Heart left ventricle (tissue), 13 donors: ENCODE measurements around the gene CFAP299.

Experiments used
- POLR2A ChIP-seq, 2 donors: fragments of 450-650 bp; IDR thresholded peaks; one replicate each; pipeline ENCODE4 v1.6.1; 2017; ENCODE audit warnings: antibody characterized with exemption in 2 of 2, mild to moderate bottlenecking in 2 of 2, moderate library complexity in 2 of 2
- TF ChIP-seq, protein P1 (sequence below), 12 donors: fragments of 200-600 bp; sonication (generic) in 4 of 12; IDR thresholded peaks; one replicate each; pipeline versions ENCODE4 v1.5.0 to v1.8.0; 2018 to 2022; ENCODE audit warnings: antibody characterized with exemption in 12 of 12, mild to moderate bottlenecking in 5 of 12
- donor health status: ischemic (EF 13 %, LVEDD 7.1; RV severe dilation, severe dysfunction).
- donor health status: DM: no; HTN: yes; CAD: no.
- donor health status: DM: no; HTN: no; CAD: no.
- donor health status: ischemic (EF 25% LVEDD 6.9; RV normal size, moderate dysfunction).
- donor health status: ischemic (EF 25% LVEDD 5.7; RV mildly dilated, moderate dysfunction).
- donor health status: ischemic (EF 35%, LVEDD 5.7; RV mildly dilated, moderate dysfunction).
- donor health status: nonischemic (EF 11% LVEDD 7.7; RV severe dilation, severe dysfunction).
- donor health status: DM: yes; HTN: yes; CAD: no.
- donor health status: PGD.
- donor health status: ischemic (EF 29% LVEDD 5.4; RV normal size, mild dysfunction).
- donor health status: nonischemic (EF 23%, LVEDD 6.1; RV moderate dilation, normal function).

DNA sequence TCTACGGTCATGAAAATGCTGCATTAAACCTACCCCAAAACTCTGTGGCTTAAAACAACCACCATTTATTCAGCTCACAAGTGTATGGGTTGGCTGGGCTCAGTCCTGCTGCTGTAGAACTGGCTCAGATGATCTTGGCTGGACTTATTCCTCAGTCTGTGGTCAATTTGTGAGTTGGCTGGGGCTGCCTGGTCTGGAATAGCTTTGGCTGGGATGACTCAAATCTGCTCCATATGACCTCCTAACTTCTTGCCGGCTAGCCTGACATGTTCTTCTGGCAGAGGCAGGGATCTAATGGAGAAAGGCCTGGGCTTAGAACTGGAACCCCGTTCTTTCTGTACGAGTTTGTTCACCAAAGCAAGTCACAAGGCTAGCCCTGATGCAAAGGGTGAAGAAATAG is 71.7 kb downstream of the CFAP299 start:
- TF ChIP-seq POLR2A (IDR thresholded peaks at IDR 0.05), result no peak
- TF ChIP-seq, protein P1, sequence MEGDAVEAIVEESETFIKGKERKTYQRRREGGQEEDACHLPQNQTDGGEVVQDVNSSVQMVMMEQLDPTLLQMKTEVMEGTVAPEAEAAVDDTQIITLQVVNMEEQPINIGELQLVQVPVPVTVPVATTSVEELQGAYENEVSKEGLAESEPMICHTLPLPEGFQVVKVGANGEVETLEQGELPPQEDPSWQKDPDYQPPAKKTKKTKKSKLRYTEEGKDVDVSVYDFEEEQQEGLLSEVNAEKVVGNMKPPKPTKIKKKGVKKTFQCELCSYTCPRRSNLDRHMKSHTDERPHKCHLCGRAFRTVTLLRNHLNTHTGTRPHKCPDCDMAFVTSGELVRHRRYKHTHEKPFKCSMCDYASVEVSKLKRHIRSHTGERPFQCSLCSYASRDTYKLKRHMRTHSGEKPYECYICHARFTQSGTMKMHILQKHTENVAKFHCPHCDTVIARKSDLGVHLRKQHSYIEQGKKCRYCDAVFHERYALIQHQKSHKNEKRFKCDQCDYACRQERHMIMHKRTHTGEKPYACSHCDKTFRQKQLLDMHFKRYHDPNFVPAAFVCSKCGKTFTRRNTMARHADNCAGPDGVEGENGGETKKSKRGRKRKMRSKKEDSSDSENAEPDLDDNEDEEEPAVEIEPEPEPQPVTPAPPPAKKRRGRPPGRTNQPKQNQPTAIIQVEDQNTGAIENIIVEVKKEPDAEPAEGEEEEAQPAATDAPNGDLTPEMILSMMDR (IDR thresholded peaks at IDR 0.05), result no peak
